SH-SY5Y (cell line): ENCODE data around the gene GRM5.

Experiments
- GATA2 ChIP-seq: IDR thresholded peaks from 2 replicates; pipeline ENCODE4 v1.6.1; 2011; ENCODE audit warnings: mild to moderate bottlenecking, low read depth, low read length
- GATA3 ChIP-seq: IDR thresholded peaks from 2 replicates; pipeline ENCODE4 v1.6.1; 2011; ENCODE audit warnings: low read depth, mild to moderate bottlenecking, low read length, moderate library complexity

Gene GRM5

DNA sequence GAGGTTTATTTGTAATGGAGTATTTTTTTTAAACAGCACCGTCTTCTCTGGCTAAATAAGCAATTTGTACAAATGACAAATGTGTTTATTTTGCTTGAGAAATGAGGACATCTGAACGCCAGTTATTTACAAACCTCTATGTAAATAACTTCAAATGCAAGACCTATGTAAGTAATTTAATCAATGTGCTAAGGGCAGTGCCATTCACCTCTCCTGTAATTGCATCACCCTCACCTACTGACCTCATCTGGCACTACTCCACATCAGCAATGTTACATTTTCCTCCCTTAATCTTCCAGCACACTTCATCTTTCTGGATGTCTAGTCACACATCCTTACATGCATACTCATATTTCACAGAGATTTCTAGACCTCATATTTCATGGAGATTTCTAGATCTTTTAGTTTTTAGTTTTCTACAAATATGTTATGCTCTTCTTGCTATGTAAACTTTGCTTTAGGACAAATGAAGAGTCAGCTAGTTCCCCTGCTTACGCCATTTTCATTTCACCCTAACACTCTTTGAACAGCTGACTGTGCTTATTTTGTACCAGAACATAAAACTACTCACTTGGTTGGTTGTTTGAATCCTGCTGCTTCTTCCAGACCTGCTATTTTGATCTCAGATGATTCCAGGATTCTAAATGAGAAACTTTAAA, 238.6 kb downstream of the GRM5 start:
- TF ChIP-seq GATA2 (no peak), GATA3 (no peak)

DNA sequence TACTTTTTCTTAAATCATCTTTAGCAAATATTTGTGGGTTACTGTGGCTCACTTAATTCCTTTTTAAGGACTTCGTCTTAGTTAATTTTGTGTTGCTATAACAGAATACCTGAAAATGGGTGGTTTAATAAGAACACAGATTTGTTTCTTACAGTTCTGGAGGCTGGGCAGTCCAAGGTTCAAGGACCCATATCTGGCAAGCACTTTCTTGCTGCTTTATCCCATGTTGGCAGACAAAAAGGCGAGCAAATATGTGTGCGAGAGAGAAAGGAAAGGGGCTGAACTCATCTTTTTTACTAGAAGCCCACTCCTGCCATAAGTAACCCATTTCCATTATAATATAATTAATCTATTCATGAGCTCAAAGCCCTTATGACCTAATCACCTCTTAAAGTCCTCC, 246.2 kb downstream of the GRM5 start:
- TF ChIP-seq GATA3 (no peak), GATA2 (no peak)

DNA sequence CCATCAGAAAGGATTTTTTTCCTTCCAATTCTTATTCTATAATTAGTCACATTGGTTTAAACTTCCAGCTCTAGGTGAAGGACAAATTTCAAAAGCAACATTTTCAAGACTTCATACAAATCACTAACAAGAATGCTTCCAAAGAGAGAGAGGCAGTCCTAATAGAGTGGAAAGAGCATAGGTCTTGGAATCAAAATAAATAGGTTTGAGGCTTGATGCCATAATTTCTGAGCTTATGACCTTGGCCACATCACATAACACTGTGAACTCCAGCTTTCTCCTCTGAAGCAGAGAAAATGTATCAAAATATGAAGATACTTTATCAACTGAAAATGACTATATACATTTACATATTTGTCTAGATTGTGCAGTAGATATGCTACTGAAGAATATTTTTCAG, 246.8 kb downstream of the GRM5 start:
- TF ChIP-seq GATA2 (no peak), GATA3 (no peak)

- TF ChIP-seq GATA3, result no peak
These were observed 250.3 kb downstream of the GRM5 start for GRCh38 chr11:88815505-88815904.

GRCh38 chr11:88814076-88814475, 251.7 kb downstream of the GRM5 start:
- no peak for TF ChIP-seq GATA3
- no peak for TF ChIP-seq GATA2

DNA sequence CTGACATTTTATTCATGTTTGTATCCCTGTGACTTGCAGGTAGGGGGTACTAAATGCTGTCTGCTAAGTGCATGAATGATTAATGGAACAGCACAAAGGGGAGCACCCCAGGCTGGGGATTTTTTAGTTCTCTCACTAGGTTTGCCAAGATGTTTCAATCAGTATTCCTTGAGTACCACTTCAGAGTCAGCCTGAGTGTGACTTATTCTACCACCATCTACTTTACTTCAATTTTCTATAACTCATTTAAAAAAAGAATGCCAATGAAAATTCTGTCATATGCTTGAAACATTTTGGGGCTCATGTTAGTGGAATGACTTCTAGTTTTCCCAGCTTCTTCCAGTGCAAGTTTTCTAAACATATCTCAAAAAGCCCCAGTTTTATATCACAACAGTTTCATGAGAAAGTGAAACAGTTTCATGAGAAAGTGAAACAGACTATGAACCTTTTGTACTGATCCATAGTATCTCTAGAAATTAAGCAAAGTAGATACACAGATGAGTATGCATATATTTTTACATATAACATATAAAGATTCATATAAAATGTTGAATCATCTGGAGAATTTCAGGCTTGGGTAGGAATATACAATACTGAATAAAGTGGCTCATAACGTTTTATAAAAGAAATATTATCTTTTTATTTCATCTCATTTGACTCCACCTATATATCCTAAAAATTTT, 252.4 kb downstream of the GRM5 start:
- TF ChIP-seq GATA2, result no peak
- no peak for TF ChIP-seq GATA3

- no peak for TF ChIP-seq GATA3
These were observed 255.2 kb downstream of the GRM5 start for GRCh38 chr11:88810420-88811097.

GRCh38 chr11:88809126-88809525, 256.7 kb downstream of the GRM5 start:
- TF ChIP-seq GATA3, result no peak
- TF ChIP-seq GATA2, result no peak

- TF ChIP-seq GATA3 (no peak), GATA2 (no peak)
These were observed 258.4 kb downstream of the GRM5 start for GRCh38 chr11:88807349-88807748.

DNA sequence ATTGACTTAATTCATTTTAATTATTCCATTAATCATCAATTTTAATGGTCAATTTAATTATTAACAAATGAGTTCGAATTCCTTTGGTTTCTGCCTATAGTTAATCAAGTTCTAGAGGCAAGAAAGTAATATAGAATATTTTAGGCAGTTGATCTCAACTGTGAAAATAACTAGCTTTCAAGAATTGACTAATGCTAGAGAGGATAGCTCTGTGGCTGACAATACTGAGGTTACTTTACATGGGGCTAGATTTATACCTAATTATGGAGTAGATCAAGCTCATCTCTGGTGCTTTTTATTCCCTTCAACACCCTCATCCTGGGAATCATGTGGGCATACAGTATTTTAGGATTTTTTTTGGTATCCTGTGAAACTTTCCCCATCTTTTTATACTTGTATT, 259.4 kb downstream of the GRM5 start:
- TF ChIP-seq GATA3 (no peak), GATA2 (no peak)

GRCh38 chr11:88801484-88802123, 264.2 kb downstream of the GRM5 start:
- TF ChIP-seq GATA2 (no peak), GATA3 (no peak)

- TF ChIP-seq GATA3, result no peak
- no peak for TF ChIP-seq GATA2
These were observed 265.8 kb downstream of the GRM5 start for GRCh38 chr11:88799771-88800500.

DNA sequence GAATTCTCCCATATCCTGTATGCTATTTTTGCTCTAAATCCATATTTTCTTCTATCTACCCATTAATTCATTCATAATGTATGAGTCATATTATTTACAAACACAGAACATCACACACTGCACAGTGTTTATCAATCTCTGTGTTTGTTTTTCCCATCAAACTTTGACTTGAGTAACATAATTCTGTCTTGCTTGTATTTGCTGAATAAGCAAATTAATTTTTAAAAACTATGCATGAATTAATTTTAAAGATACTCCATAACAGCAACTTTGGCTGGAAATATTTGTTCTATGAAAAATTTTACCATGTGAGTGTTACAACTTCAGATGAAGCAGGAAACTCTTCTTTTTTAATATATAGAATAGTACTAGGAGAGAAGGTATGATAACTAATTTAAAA, 275.6 kb downstream of the GRM5 start:
- TF ChIP-seq GATA2 (no peak), GATA3 (no peak)

DNA sequence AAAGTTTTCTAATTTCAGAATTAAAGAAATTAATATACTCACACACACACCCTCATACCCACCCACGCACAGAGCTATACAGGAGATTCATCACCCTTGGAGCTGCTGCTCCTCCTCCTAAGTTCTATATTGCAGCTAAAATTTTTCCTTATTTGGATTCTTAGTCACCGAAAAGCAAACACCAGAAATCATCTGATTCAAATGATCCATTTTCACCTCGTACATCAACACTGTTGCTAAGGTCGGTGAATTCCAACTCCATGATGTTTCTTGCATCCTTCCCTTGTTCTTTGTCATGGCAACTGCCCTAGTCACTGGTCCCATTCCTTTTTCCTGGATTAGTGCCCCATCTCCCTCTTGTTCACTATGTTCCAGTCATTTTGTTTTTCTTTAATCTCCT, 286.2 kb downstream of the GRM5 start:
- no peak for TF ChIP-seq GATA2
- TF ChIP-seq GATA3, result no peak
